ENCODE measurements around the gene MR1. TPM values are rescaled to one million over a fixed set of nuclear protein-coding genes. Genes with fewer than 3 reads are reported as not detected.

The MR1 gene
- total RNA-seq, 1 donor from 2014 or later: 4.2 TPM

DNA sequence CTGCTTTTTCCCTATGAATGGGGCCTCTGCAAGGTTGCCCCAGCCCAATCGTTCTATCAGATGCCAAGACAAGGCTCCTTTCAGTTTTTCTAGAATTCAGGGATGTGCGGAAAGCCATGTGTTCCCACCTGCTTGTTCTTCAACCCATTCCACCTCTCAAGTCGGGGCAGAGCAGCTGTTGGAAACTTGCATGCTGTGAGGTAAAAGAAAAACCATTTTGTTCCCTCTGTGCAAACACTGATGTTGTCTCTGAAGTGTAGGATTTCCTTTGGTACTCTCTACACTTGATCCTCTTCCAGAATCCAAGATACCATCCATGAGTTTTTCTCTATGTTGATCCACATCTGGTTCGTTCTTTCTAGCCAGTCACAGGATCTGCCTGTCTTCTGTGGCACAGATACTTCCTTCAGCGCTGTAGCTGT, 62.0 kb downstream of the MR1 start:
- TF ChIP-seq, protein P1, sequence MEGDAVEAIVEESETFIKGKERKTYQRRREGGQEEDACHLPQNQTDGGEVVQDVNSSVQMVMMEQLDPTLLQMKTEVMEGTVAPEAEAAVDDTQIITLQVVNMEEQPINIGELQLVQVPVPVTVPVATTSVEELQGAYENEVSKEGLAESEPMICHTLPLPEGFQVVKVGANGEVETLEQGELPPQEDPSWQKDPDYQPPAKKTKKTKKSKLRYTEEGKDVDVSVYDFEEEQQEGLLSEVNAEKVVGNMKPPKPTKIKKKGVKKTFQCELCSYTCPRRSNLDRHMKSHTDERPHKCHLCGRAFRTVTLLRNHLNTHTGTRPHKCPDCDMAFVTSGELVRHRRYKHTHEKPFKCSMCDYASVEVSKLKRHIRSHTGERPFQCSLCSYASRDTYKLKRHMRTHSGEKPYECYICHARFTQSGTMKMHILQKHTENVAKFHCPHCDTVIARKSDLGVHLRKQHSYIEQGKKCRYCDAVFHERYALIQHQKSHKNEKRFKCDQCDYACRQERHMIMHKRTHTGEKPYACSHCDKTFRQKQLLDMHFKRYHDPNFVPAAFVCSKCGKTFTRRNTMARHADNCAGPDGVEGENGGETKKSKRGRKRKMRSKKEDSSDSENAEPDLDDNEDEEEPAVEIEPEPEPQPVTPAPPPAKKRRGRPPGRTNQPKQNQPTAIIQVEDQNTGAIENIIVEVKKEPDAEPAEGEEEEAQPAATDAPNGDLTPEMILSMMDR (IDR thresholded peaks at IDR 0.05; ENCODE audit: unreplicated experiment): no peak
- DNase-seq (ENCODE audit: low spot score in 2 of 2, unreplicated experiment in 2 of 2): no peak
- Mint-ChIP-seq H3K4me3 (peak overlapping the region; percentile 26), H3K27me3 (ENCODE audit: low read depth) (no peaks in the 10 kb centered on the region), H3K9me3 (no peaks in the 10 kb centered on the region), H3K4me1 (peaks cover 81% of the 10 kb centered on the region), H3K36me3 (peaks cover 1% of the 10 kb centered on the region), H3K27ac (peak overlapping the region; percentile 91)

- peaks cover 1% of the 10 kb centered on the region for H3K36me3 Mint-ChIP-seq
- H3K27me3 Mint-ChIP-seq (ENCODE audit: low read depth): no peaks in the 10 kb centered on the region
- no peak overlapping the region for H3K4me3 Mint-ChIP-seq
- H3K4me1 Mint-ChIP-seq: peaks cover 84% of the 10 kb centered on the region
- DNase-seq (ENCODE audit: low spot score in 2 of 2, unreplicated experiment in 2 of 2): no peak
- H3K27ac Mint-ChIP-seq: no peak overlapping the region
- no peaks in the 10 kb centered on the region for H3K9me3 Mint-ChIP-seq
- TF ChIP-seq, protein P1 (IDR thresholded peaks at IDR 0.05; ENCODE audit: unreplicated experiment): no peak
Observed at GRCh38 chr1:181097242-181097641, 63.5 kb downstream of the MR1 start.

GRCh38 chr1:181099152-181100014, 65.6 kb downstream of the MR1 start:
- peak overlapping the region; percentile 86 for H3K27ac Mint-ChIP-seq

DNA sequence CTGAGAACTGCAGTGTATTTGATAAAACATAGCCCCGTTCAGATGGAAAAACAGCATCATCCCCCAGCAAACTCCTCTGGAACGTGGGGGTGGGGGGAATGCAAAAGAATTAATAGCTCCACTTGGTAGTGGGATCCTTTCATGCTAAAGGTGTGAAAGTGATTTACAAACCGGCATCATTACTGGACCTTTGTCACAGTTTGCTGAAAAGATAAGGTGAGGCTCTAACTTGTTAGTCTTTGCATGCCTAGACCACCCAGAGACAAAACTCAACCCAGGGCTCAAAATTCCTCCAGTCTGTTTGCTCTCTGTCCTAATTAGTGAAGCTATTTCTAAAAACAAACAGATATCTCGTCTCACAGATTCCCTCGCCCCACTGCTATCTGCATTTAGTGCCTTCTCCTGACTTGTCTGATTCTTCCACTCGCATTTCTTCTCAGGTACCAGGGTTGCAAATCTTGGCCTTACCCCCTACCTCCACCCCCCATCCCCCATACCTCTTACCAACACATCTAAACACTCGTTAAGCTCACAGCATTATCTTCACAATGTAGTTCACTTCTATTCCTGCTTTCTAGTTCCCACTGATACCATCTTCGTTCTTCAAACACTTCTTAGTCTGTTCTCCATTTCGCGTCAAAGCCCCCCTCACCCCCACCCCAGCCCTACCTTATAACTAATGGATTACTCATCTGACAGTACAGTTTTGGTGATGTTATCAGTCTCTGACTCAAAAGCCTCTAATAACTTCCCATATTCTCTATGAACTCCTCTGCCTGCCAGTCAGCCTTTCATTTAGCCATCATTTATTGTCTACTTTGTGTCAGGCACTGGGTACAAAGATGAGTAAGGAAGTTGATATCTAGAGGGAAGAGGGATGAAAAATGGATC, 66.5 kb downstream of the MR1 start:
- Mint-ChIP-seq H3K4me3 (peak overlapping the region; percentile 6), H3K27ac (peak overlapping the region; percentile 86), H3K27me3 (ENCODE audit: low read depth) (no peaks in the 10 kb centered on the region), H3K4me1 (peaks cover 90% of the 10 kb centered on the region), H3K9me3 (no peaks in the 10 kb centered on the region), H3K36me3 (no peaks in the 10 kb centered on the region)
- TF ChIP-seq, protein P1 (IDR thresholded peaks at IDR 0.05; ENCODE audit: unreplicated experiment): no peak
- DNase-seq (ENCODE audit: low spot score in 2 of 2, unreplicated experiment in 2 of 2): no peak

More at GRCh38 chr1:181099152-181100014, 65.6 kb downstream of the MR1 start:
- Mint-ChIP-seq H3K36me3 (no peaks in the 10 kb centered on the region), H3K4me1 (peaks cover 96% of the 10 kb centered on the region), H3K9me3 (no peaks in the 10 kb centered on the region), H3K27me3 (ENCODE audit: low read depth) (no peaks in the 10 kb centered on the region), H3K4me3 (peak overlapping the region; percentile 6)
- no peak for DNase-seq (ENCODE audit: low spot score in 2 of 2, unreplicated experiment in 2 of 2)
- TF ChIP-seq, protein P1 (IDR thresholded peaks at IDR 0.05; ENCODE audit: unreplicated experiment): no peak

DNA sequence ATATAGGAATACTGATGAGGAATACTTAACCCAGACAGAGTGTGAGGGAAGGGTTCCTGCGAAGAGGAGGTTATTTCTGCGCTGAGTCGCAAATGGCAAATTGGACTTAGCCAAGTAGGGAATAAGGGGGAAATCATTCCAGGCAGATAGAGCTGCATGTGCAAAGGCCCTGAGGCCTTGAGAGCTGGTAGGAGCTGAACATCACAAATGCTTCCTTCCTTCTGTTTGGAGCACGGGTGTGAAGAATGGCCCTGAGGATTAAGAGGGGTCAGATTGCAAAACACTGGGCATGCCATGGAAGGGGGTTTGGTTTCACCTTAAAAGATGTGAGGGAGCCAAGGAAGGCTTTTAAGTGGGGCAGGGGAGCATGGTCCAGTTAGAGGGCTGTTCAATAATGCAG, 67.2 kb downstream of the MR1 start:
- Mint-ChIP-seq H3K36me3 (no peaks in the 10 kb centered on the region), H3K27me3 (ENCODE audit: low read depth) (no peaks in the 10 kb centered on the region), H3K27ac (peak overlapping the region; percentile 86), H3K4me1 (peaks cover 87% of the 10 kb centered on the region), H3K9me3 (no peaks in the 10 kb centered on the region), H3K4me3 (no peak overlapping the region)
- TF ChIP-seq, protein P1 (IDR thresholded peaks at IDR 0.05; ENCODE audit: unreplicated experiment): no peak
- no peak for DNase-seq (ENCODE audit: low spot score in 2 of 2, unreplicated experiment in 2 of 2)
